Thoracic aorta (tissue), 2 donors: ENCODE measurements around the gene KLHL1. TPM values are rescaled to one million over a fixed set of nuclear protein-coding genes. Genes with fewer than 3 reads are reported as not detected.

Experiments used
- ATAC-seq: fragments of 150-250 bp; one replicate; pipeline ENCODE4 v1.8.0; 2017; ENCODE audit warnings: low read depth; ENCODE audit not compliant: insufficient number of reproducible peaks, low FRiP score
- DNase-seq: peaks from one replicate; pipeline ENCODE4 v3.0.0-alpha.2; 2020; ENCODE audit warnings: low spot score
- H3K27ac ChIP-seq, 2 donors: fragments of 200-600 bp; sonication (generic); 1 replicate in 1 of 2; 2 replicates in 1 of 2; pipeline ENCODE4 v1.5.1; 2016; ENCODE audit warnings: mild to moderate bottlenecking in 2 of 2, moderate library complexity in 2 of 2
- H3K27me3 ChIP-seq: fragments of 200-600 bp; sonication (generic); replicated peaks from 2 replicates; pipeline ENCODE4 v1.6.0; 2016; ENCODE audit warnings: mild to moderate bottlenecking; ENCODE audit not compliant: insufficient read depth
- H3K36me3 ChIP-seq: fragments of 200-600 bp; sonication (generic); one replicate; pipeline ENCODE4 v1.5.1; 2016
- H3K4me1 ChIP-seq, 2 donors: fragments of 200-600 bp; sonication (generic); 1 replicate in 1 of 2; 2 replicates in 1 of 2; pipeline versions ENCODE4 v1.5.1 to v1.6.0; 2016; ENCODE audit warnings: low read depth in 2 of 2, mild to moderate bottlenecking in 1 of 2; ENCODE audit not compliant: control insufficient read depth in 1 of 2
- H3K4me3 ChIP-seq: fragments of 200-600 bp; sonication (generic); 2 replicates; pipeline ENCODE4 v1.5.1; 2016; ENCODE audit warnings: mild to moderate bottlenecking
- H3K9me3 ChIP-seq: fragments of 200-600 bp; sonication (generic); 2 replicates; pipeline ENCODE4 v1.5.1; 2016
- CTCF ChIP-seq: fragments of 200-600 bp; sonication (generic); IDR thresholded peaks from one replicate; pipeline ENCODE4 v1.5.1; 2019; ENCODE audit warnings: antibody characterized with exemption
- total RNA-seq, 2 donors: library from RNA; depleted of rRNA; stranded (reverse); fragments of >200 nt; gene quantifications; one replicate each; pipeline versions ENCODE4 v1.1.0 to v1.2.3, GENCODE V29; 2016

KLHL1 gene
- total RNA-seq, 2 donors from 2014 or later = not detected

- no peak for DNase-seq
Observed at GRCh38 chr13:69676286-69676685, 432.0 kb downstream of the KLHL1 start.

GRCh38 chr13:69660155-69660554, 448.1 kb downstream of the KLHL1 start:
- ATAC-seq (no peak), DNase-seq (no peak)
- no peak overlapping the region for H3K4me3 ChIP-seq
- no peak overlapping the region for H3K27ac ChIP-seq
- no peaks in the 10 kb centered on the region for H3K27me3 ChIP-seq
- no peaks in the 10 kb centered on the region for H3K4me1 ChIP-seq
- H3K36me3 ChIP-seq = no peaks in the 10 kb centered on the region
- H3K9me3 ChIP-seq = peaks cover 6% of the 10 kb centered on the region
- TF ChIP-seq CTCF = no peak

More at GRCh38 chr13:69676286-69676685, 432.0 kb downstream of the KLHL1 start:
- Histone ChIP-seq H3K27ac (no peak overlapping the region), H3K27me3 (no peaks in the 10 kb centered on the region), H3K4me3 (no peak overlapping the region), H3K36me3 (no peaks in the 10 kb centered on the region), H3K9me3 (no peaks in the 10 kb centered on the region), H3K4me1 (no peaks in the 10 kb centered on the region)
- no peak for TF ChIP-seq CTCF
- ATAC-seq = no peak

DNA sequence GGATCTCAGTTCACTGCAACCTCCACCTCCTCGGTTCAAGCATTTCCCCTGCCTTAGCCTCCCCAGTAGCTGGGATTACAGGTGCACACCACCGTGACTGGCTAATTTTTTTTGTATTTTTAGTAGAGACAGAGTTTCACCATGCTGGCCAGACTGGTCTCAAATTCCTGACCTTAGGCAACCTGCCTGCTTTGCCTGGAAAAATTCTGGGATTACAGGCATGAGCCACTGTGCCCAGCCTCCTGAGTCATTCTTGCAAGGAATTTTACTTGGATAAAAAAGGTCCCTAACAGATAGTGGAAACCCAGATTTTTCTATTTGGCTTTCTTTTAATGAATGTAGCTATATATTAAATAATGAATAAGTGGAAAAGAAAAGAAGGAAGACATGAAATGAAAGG, 450.6 kb downstream of the KLHL1 start:
- H3K9me3 ChIP-seq = peaks cover 6% of the 10 kb centered on the region
- H3K27ac ChIP-seq = no peak overlapping the region
- ATAC-seq (no peak), DNase-seq (no peak)
- H3K4me1 ChIP-seq = no peaks in the 10 kb centered on the region
- H3K4me3 ChIP-seq = no peak overlapping the region
- no peaks in the 10 kb centered on the region for H3K27me3 ChIP-seq
- no peak for TF ChIP-seq CTCF
- no peaks in the 10 kb centered on the region for H3K36me3 ChIP-seq

GRCh38 chr13:69654392-69654791, 453.9 kb downstream of the KLHL1 start:
- H3K4me1 ChIP-seq = no peaks in the 10 kb centered on the region
- TF ChIP-seq CTCF = no peak
- ATAC-seq = no peak
- no peaks in the 10 kb centered on the region for H3K36me3 ChIP-seq
- no peak for DNase-seq
- H3K4me3 ChIP-seq = no peak overlapping the region
- no peaks in the 10 kb centered on the region for H3K27me3 ChIP-seq
- no peak overlapping the region for H3K27ac ChIP-seq
- no peaks in the 10 kb centered on the region for H3K9me3 ChIP-seq

Other genes with a start within 250 kb of the KLHL1 start
- not detected for gene ATXN8OS, start 626 bp downstream of the KLHL1 start, total RNA-seq